ENCODE results near the gene SPTBN5. TPM values are rescaled to one million over a fixed set of nuclear protein-coding genes. Genes with fewer than 3 reads are reported as not detected.

Gene SPTBN5
- total RNA-seq, 2 donors from 2014 or later: 2.0 to 2.8 TPM

DNA sequence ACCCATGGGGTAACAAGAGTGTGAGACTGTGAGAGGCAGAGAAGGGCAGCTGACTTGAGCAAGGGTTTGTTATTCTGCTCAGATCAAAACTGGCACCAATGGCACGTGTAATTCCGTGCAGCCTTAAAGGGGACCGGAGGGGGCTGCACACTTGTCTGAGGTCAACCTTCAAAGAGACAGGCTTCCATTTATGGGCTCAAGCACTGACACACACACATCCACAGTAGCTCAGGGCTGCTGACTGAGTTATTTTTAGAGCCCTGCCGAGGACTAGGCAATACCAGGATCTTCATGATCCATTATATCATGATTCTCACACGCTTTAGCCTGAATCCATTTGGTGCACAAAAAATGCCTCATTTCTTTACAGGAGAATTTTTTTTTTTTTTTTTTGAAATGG is 20.6 kb upstream of the SPTBN5 start:
- no peak overlapping the region for H3K27ac Mint-ChIP-seq
- H3K9me3 Mint-ChIP-seq: no peaks in the 10 kb centered on the region
- 94 to 95% methylated on average over 4 to 5 of the region's 5 CpGs for WGBS, 2 experiments (ENCODE audit: insufficient coverage in 1 of 2, insufficient read length in 1 of 2)
- Histone ChIP-seq H3K27me3 (ENCODE audit: control insufficient read depth, insufficient read depth, low read length, poor library complexity, severe bottlenecking) (no peaks in the 10 kb centered on the region), H3K36me3 (ENCODE audit: control insufficient read depth, insufficient read depth, low read length) (peaks cover 32% of the 10 kb centered on the region), H3K9ac (ENCODE audit: extremely low read depth, low read length, poor library complexity, severe bottlenecking) (no peak overlapping the region), H3K27ac (ENCODE audit: low read depth, low read length) (no peak overlapping the region), H3K4me1 (ENCODE audit: control insufficient read depth, insufficient read depth, low read length) (no peaks in the 10 kb centered on the region), H3K9me3 (ENCODE audit: control insufficient read depth, low read length) (no peaks in the 10 kb centered on the region), H3K4me3 (ENCODE audit: low read length) (no peak overlapping the region)
- no peaks in the 10 kb centered on the region for H3K27me3 Mint-ChIP-seq (ENCODE audit: insufficient read depth)
- no peak overlapping the region for H3K4me3 Mint-ChIP-seq
- no peaks in the 10 kb centered on the region for H3K4me1 Mint-ChIP-seq
- DNase-seq: no peak
- TF ChIP-seq, protein P1, sequence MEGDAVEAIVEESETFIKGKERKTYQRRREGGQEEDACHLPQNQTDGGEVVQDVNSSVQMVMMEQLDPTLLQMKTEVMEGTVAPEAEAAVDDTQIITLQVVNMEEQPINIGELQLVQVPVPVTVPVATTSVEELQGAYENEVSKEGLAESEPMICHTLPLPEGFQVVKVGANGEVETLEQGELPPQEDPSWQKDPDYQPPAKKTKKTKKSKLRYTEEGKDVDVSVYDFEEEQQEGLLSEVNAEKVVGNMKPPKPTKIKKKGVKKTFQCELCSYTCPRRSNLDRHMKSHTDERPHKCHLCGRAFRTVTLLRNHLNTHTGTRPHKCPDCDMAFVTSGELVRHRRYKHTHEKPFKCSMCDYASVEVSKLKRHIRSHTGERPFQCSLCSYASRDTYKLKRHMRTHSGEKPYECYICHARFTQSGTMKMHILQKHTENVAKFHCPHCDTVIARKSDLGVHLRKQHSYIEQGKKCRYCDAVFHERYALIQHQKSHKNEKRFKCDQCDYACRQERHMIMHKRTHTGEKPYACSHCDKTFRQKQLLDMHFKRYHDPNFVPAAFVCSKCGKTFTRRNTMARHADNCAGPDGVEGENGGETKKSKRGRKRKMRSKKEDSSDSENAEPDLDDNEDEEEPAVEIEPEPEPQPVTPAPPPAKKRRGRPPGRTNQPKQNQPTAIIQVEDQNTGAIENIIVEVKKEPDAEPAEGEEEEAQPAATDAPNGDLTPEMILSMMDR (conservative IDR thresholded peaks at IDR 0.05): no peak
- peaks cover 34% of the 10 kb centered on the region for H3K36me3 Mint-ChIP-seq (ENCODE audit: low read depth)

GRCh38 chr15:41913256-41913655 is 19.4 kb upstream of the SPTBN5 start:
- H3K27me3 Mint-ChIP-seq (ENCODE audit: insufficient read depth): no peaks in the 10 kb centered on the region
- Histone ChIP-seq H3K9ac (ENCODE audit: extremely low read depth, low read length, poor library complexity, severe bottlenecking) (no peak overlapping the region), H3K36me3 (ENCODE audit: control insufficient read depth, insufficient read depth, low read length) (peaks cover 34% of the 10 kb centered on the region), H3K27me3 (ENCODE audit: control insufficient read depth, insufficient read depth, low read length, poor library complexity, severe bottlenecking) (no peaks in the 10 kb centered on the region), H3K27ac (ENCODE audit: low read depth, low read length) (no peak overlapping the region), H3K4me1 (ENCODE audit: control insufficient read depth, insufficient read depth, low read length) (no peaks in the 10 kb centered on the region), H3K4me3 (ENCODE audit: low read length) (no peak overlapping the region), H3K9me3 (ENCODE audit: control insufficient read depth, low read length) (no peaks in the 10 kb centered on the region)
- no peak for DNase-seq
- WGBS, 2 experiments (ENCODE audit: insufficient coverage in 1 of 2, insufficient read length in 1 of 2): 68 to 83% methylated on average over 1 to 3 of the region's 3 CpGs
- H3K4me1 Mint-ChIP-seq: no peaks in the 10 kb centered on the region
- no peaks in the 10 kb centered on the region for H3K9me3 Mint-ChIP-seq
- H3K36me3 Mint-ChIP-seq (ENCODE audit: low read depth): peaks cover 41% of the 10 kb centered on the region
- H3K4me3 Mint-ChIP-seq: no peak overlapping the region
- TF ChIP-seq, protein P1 (conservative IDR thresholded peaks at IDR 0.05): no peak
- H3K27ac Mint-ChIP-seq: no peak overlapping the region

DNA sequence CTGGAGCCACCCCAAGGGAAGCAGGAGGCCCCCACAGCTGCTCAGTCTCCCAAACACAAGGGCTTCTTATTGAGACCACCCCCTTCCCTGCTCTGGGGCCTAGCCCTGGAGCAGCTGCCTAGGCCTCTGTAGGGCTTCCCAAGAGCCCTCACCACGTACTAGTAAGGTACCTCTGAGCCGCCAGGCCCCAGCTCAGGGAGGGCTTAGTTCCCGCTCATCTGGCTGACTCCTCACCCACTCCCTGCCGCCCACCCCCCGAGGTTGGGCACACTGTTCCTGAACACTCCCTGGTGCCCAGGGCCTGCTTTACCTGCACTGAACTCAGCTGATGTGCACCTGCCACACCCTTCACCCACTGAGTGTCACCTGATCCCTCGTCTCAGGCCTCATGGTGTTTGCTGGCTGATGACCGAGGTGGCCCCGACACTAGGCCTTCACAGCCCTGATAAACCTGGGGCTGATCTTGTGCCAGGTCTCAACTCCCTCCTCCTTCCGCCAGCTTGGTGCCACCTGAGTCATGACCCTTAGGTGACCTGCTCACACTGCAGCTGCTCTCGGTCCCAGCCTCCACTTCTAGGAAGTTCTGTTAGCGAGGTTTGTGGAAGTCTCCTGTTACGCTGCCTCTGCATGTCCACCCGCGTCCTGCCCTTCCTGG is 18.0 kb upstream of the SPTBN5 start:
- Mint-ChIP-seq H3K36me3 (ENCODE audit: low read depth) (peaks cover 41% of the 10 kb centered on the region), H3K4me3 (no peak overlapping the region), H3K27ac (no peak overlapping the region), H3K9me3 (no peaks in the 10 kb centered on the region), H3K27me3 (ENCODE audit: insufficient read depth) (no peaks in the 10 kb centered on the region), H3K4me1 (no peaks in the 10 kb centered on the region)
- H3K27ac ChIP-seq (ENCODE audit: low read depth, low read length): no peak overlapping the region
- WGBS, 2 experiments (ENCODE audit: insufficient coverage in 1 of 2, insufficient read length in 1 of 2): 92 to 95% methylated on average over 10 to 14 of the region's 14 CpGs
- no peaks in the 10 kb centered on the region for H3K27me3 ChIP-seq (ENCODE audit: control insufficient read depth, insufficient read depth, low read length, poor library complexity, severe bottlenecking)
- H3K4me1 ChIP-seq (ENCODE audit: control insufficient read depth, insufficient read depth, low read length): no peaks in the 10 kb centered on the region
- peaks cover 6% of the 10 kb centered on the region for H3K9me3 ChIP-seq (ENCODE audit: control insufficient read depth, low read length)
- no peak for DNase-seq
- H3K9ac ChIP-seq (ENCODE audit: extremely low read depth, low read length, poor library complexity, severe bottlenecking): no peak overlapping the region
- TF ChIP-seq, protein P1 (conservative IDR thresholded peaks at IDR 0.05): no peak
- no peak overlapping the region for H3K4me3 ChIP-seq (ENCODE audit: low read length)
- peaks cover 37% of the 10 kb centered on the region for H3K36me3 ChIP-seq (ENCODE audit: control insufficient read depth, insufficient read depth, low read length)
